ENCODE results near the gene CREB3L2. TPM values are rescaled to one million over a fixed set of nuclear protein-coding genes. Genes with fewer than 3 reads are reported as not detected.

CREB3L2 gene
- total and polyA plus RNA-seq, 2 of the 8 experiments (the other 6 are each of a cell fraction or from before 2014, with no cell fraction given), result 14.4 to 48.3 TPM

- H3K4me3 ChIP-seq (ENCODE audit: extremely low read depth in 1 of 4, insufficient read depth in 2 of 4, low read depth in 3 of 4, low read length in 4 of 4), result peak overlapping the region in 1 of 4 experiments; percentile 37; a peak in 4 of 8 replicates
- H2BK12ac ChIP-seq (ENCODE audit: low read depth, low read length), result no peak overlapping the region; the same call in 1 of the 2 replicates
- no peaks in the 10 kb centered on the region for H3K27me3 ChIP-seq (replicated peaks in 1 of 4; ENCODE audit: control insufficient read depth in 3 of 4, extremely low read depth in 1 of 4, insufficient read depth in 3 of 4, low read length in 3 of 4)
- no peak overlapping the region for H2BK120ac ChIP-seq (replicated peaks; ENCODE audit: low read depth, low read length)
- H3K9ac ChIP-seq (replicated peaks in 1 of 4; ENCODE audit: extremely low read depth in 1 of 4, low read depth in 3 of 4, low read length in 3 of 4), result peak overlapping the region in 2 of 4 experiments; percentile 3 to 29; a peak in 1 of 7 replicates
- no peak overlapping the region for H3K14ac ChIP-seq (ENCODE audit: insufficient read length)
- H3K56ac ChIP-seq (replicated peaks; ENCODE audit: insufficient read length, low read depth, low read length), result no peak overlapping the region
- H4K20me1 ChIP-seq (replicated peaks in 1 of 2; ENCODE audit: control insufficient read depth in 1 of 2, insufficient read depth in 2 of 2, low read length in 2 of 2), result peaks cover 0 to 4% of the 10 kb centered on the region in 2 experiments
- no peak overlapping the region for H2BK15ac ChIP-seq (ENCODE audit: low read length)
- ChIA-PET CTCF (ENCODE audit: partially characterized antibody) (interaction anchor here (0.8 to 1.5 kb wide), 4 partner anchors 30 to 55 kb away, joined by 3 to 5 read pairs (median 4); no protein-coding TSS in a partner anchor), POLR2A (ENCODE audit: partially characterized antibody) (interaction anchor here (0.9 to 1.3 kb wide), 2 partner anchors 19 to 47 kb away, joined by 3 read pairs; no protein-coding TSS in a partner anchor)
- WGBS, 2 experiments (ENCODE audit: extremely low coverage in 1 of 2, insufficient coverage in 1 of 2, insufficient read length in 1 of 2, insufficient replicate concordance in 2 of 2, low coverage in 1 of 2, low lambda C conversion rate in 2 of 2, missing lambda C conversion rate in 1 of 2), result 65% methylated on average over 6 of the region's 6 CpGs; no CpG with 5 or more reads in 1 of the 2 experiments
- H4K5ac ChIP-seq (ENCODE audit: insufficient read length, low read depth, low read length), result no peak overlapping the region
- peak overlapping the region; percentile 76 for H3K27ac ChIP-seq (ENCODE audit: low read depth, low read length)
- no peak overlapping the region for H3K23ac ChIP-seq (ENCODE audit: insufficient read length)
- H2AK5ac ChIP-seq (ENCODE audit: low read depth, low read length), result no peak overlapping the region
- peak overlapping the region; percentile 48 to 55; a peak in 3 of 4 replicates for H3K4me2 ChIP-seq (ENCODE audit: insufficient read depth in 1 of 2, low read depth in 2 of 2, low read length in 2 of 2)
- no peak for DNase-seq (ENCODE audit: low read depth in 1 of 2, low spot score in 2 of 2)
- no peak overlapping the region for H2BK5ac ChIP-seq (ENCODE audit: low read depth, low read length)
- peaks cover 3% of the 10 kb centered on the region for H3K79me1 ChIP-seq (ENCODE audit: low read depth, low read length)
- H2AFZ ChIP-seq (ENCODE audit: low read length), result no peak overlapping the region
- no peak overlapping the region for H4K91ac ChIP-seq (replicated peaks; ENCODE audit: insufficient read length, low read length)
- peaks cover 0 to 3% (median 0%) of the 10 kb centered on the region in 4 experiments; a peak in 1 of 8 replicates for H3K36me3 ChIP-seq (ENCODE audit: control insufficient read depth in 2 of 4, insufficient read depth in 4 of 4, low read length in 3 of 4)
- H3K4ac ChIP-seq (replicated peaks; ENCODE audit: insufficient read length, low read depth, low read length), result no peak overlapping the region
- TF ChIP-seq CBX5 (IDR thresholded peaks at IDR 0.05; ENCODE audit: low read depth, low read length) (no peak), SP1 (IDR thresholded peaks at IDR 0.05; ENCODE audit: low read depth, low read length) (no peak), SIN3A (conservative IDR thresholded peaks at IDR 0.05 in 1 of 2, IDR thresholded peaks at IDR 0.05 in 1 of 2; ENCODE audit: low read depth in 1 of 2, low read length in 2 of 2) (0 out of 4 replicates have a peak, but pooled peaks have one; percentile 43 to 65), TCF12 (IDR thresholded peaks at IDR 0.05; ENCODE audit: low read depth, low read length) (0 out of 2 replicates have a peak, but pooled peaks have one; percentile 9), JUN (IDR thresholded peaks at IDR 0.05; ENCODE audit: low read depth, low read length) (no peak), SP2 (IDR thresholded peaks at IDR 0.05; ENCODE audit: low read length) (no peak)
- no peak overlapping the region for H2BK20ac ChIP-seq (ENCODE audit: low read length)
- peaks cover 0 to 63% of the 10 kb centered on the region in 2 experiments; a peak in 3 of 4 replicates for H3K79me2 ChIP-seq (ENCODE audit: control insufficient read depth in 1 of 2, insufficient read depth in 2 of 2, low read length in 2 of 2)
- peaks cover 4 to 20% (median 12%) of the 10 kb centered on the region in 4 experiments; a peak in 6 of 7 replicates for H3K4me1 ChIP-seq (replicated peaks in 1 of 4; ENCODE audit: control insufficient read depth in 3 of 4, insufficient read depth in 4 of 4, low read length in 3 of 4)
- no peak for FAIRE-seq
- no peak overlapping the region for H4K8ac ChIP-seq (ENCODE audit: extremely low read depth, insufficient read depth, low read length)
- no peaks in the 10 kb centered on the region for H3K23me2 ChIP-seq (ENCODE audit: low read depth, low read length)
- no peak overlapping the region for H3K18ac ChIP-seq (ENCODE audit: extremely low read depth, low read length)
- H3K9me3 ChIP-seq (ENCODE audit: insufficient read depth in 2 of 2, low read depth in 1 of 2, low read length in 1 of 2), result no peaks in the 10 kb centered on the region
Observed at GRCh38 chr7:137953665-137954470, 48.0 kb downstream of the CREB3L2 start.
